Esophagus muscularis mucosa (tissue), 3 donors: ENCODE data around the gene POLQ.

Experiments used
- CTCF ChIP-seq, 3 experiments: fragments of 200-600 bp in 2 of 3; fragments of 450-650 bp in 1 of 3; sonication (generic) in 2 of 3; IDR thresholded peaks; one replicate each; pipeline ENCODE4 v1.5.1; 2017 to 2019; ENCODE audit warnings: antibody characterized with exemption in 3 of 3, mild to moderate bottlenecking in 2 of 3, moderate library complexity in 1 of 3
- POLR2A ChIP-seq: fragments of 450-650 bp; IDR thresholded peaks from one replicate; pipeline ENCODE4 v1.6.1; 2017; ENCODE audit warnings: antibody characterized with exemption, moderate library complexity, mild to moderate bottlenecking, low read depth
- POLR2AphosphoS5 ChIP-seq, 2 donors: sonication (generic); formaldehyde crosslinking; IDR thresholded peaks; one replicate each; pipeline ENCODE4 v1.6.1; 2017; ENCODE audit warnings: antibody characterized with exemption in 2 of 2

DNA sequence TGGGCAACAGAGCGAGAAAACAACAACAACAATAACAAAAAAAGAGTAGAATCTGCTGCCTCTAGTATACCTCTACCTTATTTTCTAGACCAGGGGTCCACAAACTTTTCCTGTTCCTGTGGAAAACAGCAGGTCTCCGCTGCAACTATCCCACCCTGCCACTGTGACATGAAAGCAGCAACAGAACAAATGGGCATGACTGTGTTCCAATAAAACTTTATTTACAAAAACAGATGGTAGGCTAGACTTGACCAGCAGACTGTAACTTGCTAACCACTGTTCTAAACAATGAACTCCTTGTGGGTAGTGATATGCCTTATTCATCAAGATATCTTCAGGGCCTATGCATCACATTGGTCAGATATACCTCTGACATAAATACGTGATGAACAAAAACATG, 25.3 kb downstream of the POLQ start:
- TF ChIP-seq POLR2A (no peak), CTCF (IDR thresholded peaks at IDR 0.05) (no peak), POLR2AphosphoS5 (IDR thresholded peaks at IDR 0.05) (no peak)
